Right lobe of liver (tissue), 6 donors: ENCODE results near the gene CDKAL1. TPM values are rescaled to one million over a fixed set of nuclear protein-coding genes. Genes with fewer than 3 reads are reported as not detected.

Experiments
- ATAC-seq, 4 donors: fragments of 200-7000 bp; cut with Tn5 transposase; one replicate each; pipeline ENCODE4 v1.9.1; 2020; ENCODE audit warnings: mild to moderate bottlenecking in 4 of 4, moderate library complexity in 4 of 4
- DNase-seq, 3 donors: peaks; one replicate each; pipeline ENCODE4 v3.0.0-alpha.2; 2020
- H3K27ac ChIP-seq, 3 donors: fragments of 200-600 bp; one replicate each; pipeline ENCODE4 v1.8.0; 2022
- H3K27me3 ChIP-seq, 2 donors: fragments of 200-600 bp; one replicate each; pipeline ENCODE4 v1.8.0; 2022
- H3K36me3 ChIP-seq, 4 donors: fragments of 200-600 bp; sonication (generic) in 1 of 4; one replicate each; pipeline versions ENCODE4 v1.5.1 to v1.8.0; 2017 to 2022; ENCODE audit warnings: control low read depth in 1 of 4
- H3K4me1 ChIP-seq, 4 donors: fragments of 200-600 bp; sonication (generic) in 1 of 4; one replicate each; pipeline versions ENCODE4 v1.5.1 to v1.8.0; 2017 to 2022; ENCODE audit warnings: control low read depth in 1 of 4
- H3K4me3 ChIP-seq, 3 donors: fragments of 200-600 bp; one replicate each; pipeline ENCODE4 v1.8.0; 2022
- H3K9me3 ChIP-seq, 4 donors: fragments of 200-600 bp; sonication (generic) in 1 of 4; one replicate each; pipeline versions ENCODE4 v1.5.1 to v1.8.0; 2017 to 2022; ENCODE audit warnings: control low read depth in 1 of 4
- POLR2A ChIP-seq: fragments of 450-650 bp; IDR thresholded peaks from one replicate; pipeline ENCODE4 v1.6.1; 2017; ENCODE audit warnings: antibody characterized with exemption, mild to moderate bottlenecking
- WGBS: methylation state at CpG from one replicate; pipeline ENCODE4 v1.1.6; 2018; ENCODE audit warnings: low coverage, low lambda C conversion rate; ENCODE audit not compliant: insufficient coverage; ENCODE audit errors: missing lambda C conversion rate; 5-methylcytosine and 5-hydroxymethylcytosine counted together
- intact Hi-C, 2 donors: fragments of 100-400 bp; cut with DNase I; formaldehyde crosslinking; loops; one replicate each; pipeline versions ENCODE4 v1.11.2 to v1.14.1; 2022
- total RNA-seq, 6 experiments: library from RNA; depleted of rRNA in 2 of 6; stranded (reverse); fragments of >200 nt in 2 of 6; fragmentation: NEBNext Ultra II Directional in 3 of 6; extraction: Animal tissue kit (Norgen Biotek cat#: 25700) in 3 of 6; gene quantifications; one replicate each; pipeline versions ENCODE4 v1.1.0 to v1.2.4, GENCODE V29; 2016 to 2023
- TF ChIP-seq, protein P1 (sequence below), 4 donors: fragments of 200-600 bp in 3 of 4; fragments of 450-650 bp in 1 of 4; IDR thresholded peaks; one replicate each; pipeline versions ENCODE4 v1.5.1 to v1.8.0; 2016 to 2022; ENCODE audit warnings: antibody characterized with exemption in 4 of 4, mild to moderate bottlenecking in 2 of 4
- donor health status: DM: no; HTN: yes; CAD: no.
- donor health status: DM: no; HTN: no; CAD: no.
- donor health status: DM: no; HTN: no; CAD: no.
- donor health status: DM: no; HTN: yes; CAD: no.
- donor health status: DM: no; HTN: yes; CAD: no.

The CDKAL1 gene
- total RNA-seq, 6 experiments from 2014 or later: 4.5 to 7.0 (median 6.2) TPM

DNA sequence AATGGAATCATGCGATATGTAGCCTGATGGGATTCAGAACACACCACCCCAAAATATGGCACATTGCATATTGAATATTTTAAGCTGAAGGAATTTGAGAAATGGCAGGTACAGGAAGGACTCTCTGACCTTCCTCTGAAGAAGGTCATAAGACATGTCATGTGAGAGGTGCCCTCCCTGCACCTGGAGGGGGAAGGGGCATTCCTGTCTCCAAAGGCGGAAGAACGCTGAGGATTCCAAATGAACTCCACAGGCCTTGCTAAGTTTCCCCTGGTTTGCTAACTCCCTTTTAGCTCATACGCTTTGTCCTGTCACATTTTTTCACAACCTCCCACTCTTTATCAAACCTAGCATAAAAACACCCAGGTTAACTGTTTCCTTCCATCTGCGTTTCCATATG lies 347.8 kb downstream of the CDKAL1 start:
- no peaks in the 10 kb centered on the region for H3K36me3 ChIP-seq

DNA sequence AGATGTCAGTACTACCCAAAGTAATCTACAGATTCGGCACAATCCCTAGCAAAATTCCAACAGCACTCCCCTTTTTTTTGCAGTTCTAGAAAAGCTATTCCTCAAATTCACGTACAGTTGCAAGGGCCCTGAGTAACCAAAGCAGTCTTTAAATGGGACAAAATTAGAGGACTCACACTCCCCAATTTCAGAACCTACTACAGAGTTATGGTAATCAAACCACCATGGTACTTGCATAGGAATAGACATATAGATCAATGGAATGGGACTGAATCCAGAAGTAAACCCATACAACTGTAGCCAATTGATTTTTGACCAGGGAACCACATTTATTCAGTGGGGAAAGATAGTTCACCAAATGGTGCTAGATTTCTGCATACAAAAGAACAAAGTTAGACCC lies 350.8 kb downstream of the CDKAL1 start:
- no peak for DNase-seq
- no peak overlapping the region for H3K4me3 ChIP-seq
- H3K36me3 ChIP-seq: no peaks in the 10 kb centered on the region
- TF ChIP-seq, protein P1, sequence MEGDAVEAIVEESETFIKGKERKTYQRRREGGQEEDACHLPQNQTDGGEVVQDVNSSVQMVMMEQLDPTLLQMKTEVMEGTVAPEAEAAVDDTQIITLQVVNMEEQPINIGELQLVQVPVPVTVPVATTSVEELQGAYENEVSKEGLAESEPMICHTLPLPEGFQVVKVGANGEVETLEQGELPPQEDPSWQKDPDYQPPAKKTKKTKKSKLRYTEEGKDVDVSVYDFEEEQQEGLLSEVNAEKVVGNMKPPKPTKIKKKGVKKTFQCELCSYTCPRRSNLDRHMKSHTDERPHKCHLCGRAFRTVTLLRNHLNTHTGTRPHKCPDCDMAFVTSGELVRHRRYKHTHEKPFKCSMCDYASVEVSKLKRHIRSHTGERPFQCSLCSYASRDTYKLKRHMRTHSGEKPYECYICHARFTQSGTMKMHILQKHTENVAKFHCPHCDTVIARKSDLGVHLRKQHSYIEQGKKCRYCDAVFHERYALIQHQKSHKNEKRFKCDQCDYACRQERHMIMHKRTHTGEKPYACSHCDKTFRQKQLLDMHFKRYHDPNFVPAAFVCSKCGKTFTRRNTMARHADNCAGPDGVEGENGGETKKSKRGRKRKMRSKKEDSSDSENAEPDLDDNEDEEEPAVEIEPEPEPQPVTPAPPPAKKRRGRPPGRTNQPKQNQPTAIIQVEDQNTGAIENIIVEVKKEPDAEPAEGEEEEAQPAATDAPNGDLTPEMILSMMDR (IDR thresholded peaks at IDR 0.05): no peak
- TF ChIP-seq POLR2A: no peak
- H3K9me3 ChIP-seq: no peaks in the 10 kb centered on the region
- intact Hi-C loops: no loop called here
- no peaks in the 10 kb centered on the region for H3K27me3 ChIP-seq
- H3K27ac ChIP-seq: no peak overlapping the region
- H3K4me1 ChIP-seq: peaks cover 0 to 9% (median 4%) of the 10 kb centered on the region in 4 donors
- 83% methylated on average over 2 of the region's 2 CpGs for WGBS
- no peak for ATAC-seq

More for the DNA sequence above, 347.8 kb downstream of the CDKAL1 start:
- 79% methylated on average over 5 of the region's 5 CpGs for WGBS
- no peak overlapping the region for H3K27ac ChIP-seq
- no peak for ATAC-seq
- H3K4me1 ChIP-seq: peaks cover 0 to 35% (median 11%) of the 10 kb centered on the region in 4 donors
- H3K27me3 ChIP-seq: no peaks in the 10 kb centered on the region
- intact Hi-C loops: no loop called here
- DNase-seq: no peak
- TF ChIP-seq POLR2A: no peak
- TF ChIP-seq, protein P1 (IDR thresholded peaks at IDR 0.05): no peak
- no peaks in the 10 kb centered on the region for H3K9me3 ChIP-seq
- H3K4me3 ChIP-seq: no peak overlapping the region

- no peak for ATAC-seq
- TF ChIP-seq, protein P1 (IDR thresholded peaks at IDR 0.05): no peak
- no peaks in the 10 kb centered on the region for H3K4me1 ChIP-seq
- no peak overlapping the region for H3K27ac ChIP-seq
- DNase-seq: no peak
- intact Hi-C loops: no loop called here
- WGBS: 97% methylated on average over 5 of the region's 6 CpGs
- H3K9me3 ChIP-seq: no peaks in the 10 kb centered on the region
- no peak overlapping the region for H3K4me3 ChIP-seq
- no peaks in the 10 kb centered on the region for H3K27me3 ChIP-seq
- H3K36me3 ChIP-seq: no peaks in the 10 kb centered on the region
These were observed 356.9 kb downstream of the CDKAL1 start for GRCh38 chr6:20891161-20891560.

- Histone ChIP-seq H3K9me3 (no peaks in the 10 kb centered on the region), H3K4me1 (no peaks in the 10 kb centered on the region), H3K4me3 (no peak overlapping the region), H3K27me3 (no peaks in the 10 kb centered on the region), H3K36me3 (no peaks in the 10 kb centered on the region), H3K27ac (no peak overlapping the region)
- ATAC-seq (no peak), DNase-seq (no peak)
- intact Hi-C loops: no loop called here
- TF ChIP-seq, protein P1 (IDR thresholded peaks at IDR 0.05): no peak
- TF ChIP-seq POLR2A: no peak
- 74% methylated on average over 2 of the region's 2 CpGs for WGBS
These were observed 358.1 kb downstream of the CDKAL1 start for GRCh38 chr6:20892365-20892764.

- TF ChIP-seq POLR2A: no peak
- TF ChIP-seq, protein P1 (IDR thresholded peaks at IDR 0.05): no peak
- ATAC-seq (no peak), DNase-seq (no peak)
- H3K27me3 ChIP-seq: no peaks in the 10 kb centered on the region
- no peak overlapping the region for H3K27ac ChIP-seq
- no peaks in the 10 kb centered on the region for H3K9me3 ChIP-seq
- H3K36me3 ChIP-seq: no peaks in the 10 kb centered on the region
- no peak overlapping the region for H3K4me3 ChIP-seq
- intact Hi-C loops: no loop called here
- H3K4me1 ChIP-seq: no peaks in the 10 kb centered on the region
These were observed 359.2 kb downstream of the CDKAL1 start for GRCh38 chr6:20893412-20893811.
